NCI-H774 (cell line): ENCODE results near the gene DLGAP1.

Source experiments
- DNase-seq: peaks from one replicate; lab custom pipeline; 2025; lab: John Stamatoyannopoulos, UW

Gene DLGAP1

DNA sequence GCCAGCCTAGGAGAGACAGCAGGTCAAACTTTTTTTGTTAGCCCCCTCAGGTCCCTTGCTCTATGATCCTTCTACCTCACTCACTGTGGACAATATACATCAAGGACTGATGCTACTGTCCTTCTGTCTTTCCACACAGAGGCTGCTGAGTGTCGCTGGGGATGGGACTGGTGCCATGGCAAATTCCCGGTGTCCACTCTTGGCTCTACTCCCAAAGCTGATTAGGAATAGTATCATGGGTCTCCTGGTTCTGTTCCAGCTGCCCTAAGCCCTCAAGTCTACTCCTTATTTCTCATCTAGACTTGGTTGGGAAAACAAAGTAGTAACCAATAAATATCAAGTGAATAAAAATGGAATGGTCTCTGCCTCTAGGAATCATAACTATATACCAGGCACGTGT, 563.9 kb downstream of the DLGAP1 start:
- DNase-seq: no peak

DNA sequence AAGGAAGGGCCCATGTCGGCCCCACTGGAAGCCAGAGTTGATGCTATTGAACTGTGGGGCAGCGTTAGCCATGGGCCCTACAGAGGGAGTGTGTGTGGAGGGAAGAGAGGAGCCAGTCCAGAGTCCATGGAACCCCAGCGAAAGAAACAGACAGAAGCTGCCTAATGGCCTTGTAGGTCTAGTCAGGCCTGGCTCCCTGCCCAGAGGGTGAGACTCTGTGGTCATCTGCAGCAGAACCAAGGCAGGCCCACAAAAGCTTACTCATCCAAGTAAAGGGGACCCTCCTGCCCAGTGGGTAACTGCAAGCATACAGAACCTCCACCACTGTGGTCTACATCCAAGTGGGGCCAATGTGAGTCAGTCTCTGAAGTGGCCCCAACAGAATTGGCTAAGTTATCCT, 565.3 kb downstream of the DLGAP1 start:
- no peak for DNase-seq

DNA sequence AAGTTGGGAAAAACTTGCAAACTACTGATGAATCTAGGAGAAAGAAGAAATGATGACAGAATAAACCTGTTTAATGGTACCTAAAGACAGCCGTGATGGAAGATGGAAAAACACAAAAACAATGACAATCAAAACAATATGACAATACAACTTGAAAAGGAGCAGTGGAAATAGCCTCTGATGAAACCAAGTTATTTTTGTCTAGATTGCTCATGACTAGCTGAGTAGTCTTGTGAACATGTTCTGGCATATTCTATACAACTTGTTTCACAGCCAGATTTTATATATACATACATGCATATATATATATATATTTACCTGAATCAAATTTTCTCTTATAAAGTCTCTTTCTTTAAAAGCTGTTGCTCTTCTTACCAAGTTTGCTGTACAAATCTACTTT, 566.0 kb downstream of the DLGAP1 start:
- no peak for DNase-seq

GRCh38 chr18:3886575-3887322, 568.4 kb downstream of the DLGAP1 start:
- no peak for DNase-seq

GRCh38 chr18:3885209-3885792, 569.8 kb downstream of the DLGAP1 start:
- no peak for DNase-seq

GRCh38 chr18:3879836-3880120, 575.3 kb downstream of the DLGAP1 start:
- no peak for DNase-seq

DNA sequence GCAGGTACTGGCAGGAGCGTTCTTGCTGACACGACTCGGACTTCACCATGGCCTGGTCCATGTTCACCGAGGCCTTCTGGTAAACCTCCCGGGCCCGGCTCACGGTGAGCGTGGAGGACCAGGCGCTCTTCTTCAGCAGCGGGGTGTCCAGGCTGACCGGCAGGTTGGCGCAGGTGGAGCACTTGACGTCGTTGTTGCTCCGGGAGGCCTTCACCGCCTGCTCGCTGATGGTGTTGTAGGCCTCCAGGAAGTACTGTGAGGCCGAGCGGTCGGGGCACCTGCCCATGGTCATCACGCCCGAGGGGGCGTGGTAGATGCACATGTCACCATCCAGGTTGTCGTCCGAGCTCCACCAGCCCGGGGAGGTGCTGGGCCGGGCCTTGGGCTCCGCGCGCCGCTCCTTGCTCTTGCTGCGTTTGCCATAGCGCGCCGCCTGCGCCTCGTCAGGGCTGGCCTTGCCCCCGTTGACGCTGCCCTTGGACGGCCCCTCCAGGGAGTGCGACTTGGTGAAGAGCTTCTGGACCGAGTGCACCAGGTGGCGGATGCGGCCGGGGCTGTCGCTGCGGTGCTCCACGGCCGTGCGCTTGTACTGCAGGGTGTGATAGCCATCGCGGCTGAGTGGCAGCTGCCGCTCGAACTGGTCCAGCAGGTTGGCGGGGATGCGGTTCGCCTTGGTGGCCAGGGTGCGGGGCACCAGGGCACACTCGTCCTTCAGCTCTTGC, 575.8 kb downstream of the DLGAP1 start:
- DNase-seq: no peak

- DNase-seq: no peak
Observed at GRCh38 chr18:3878401-3878800, 576.7 kb downstream of the DLGAP1 start.

GRCh38 chr18:3877678-3878077, 577.4 kb downstream of the DLGAP1 start:
- DNase-seq: no peak

DNA sequence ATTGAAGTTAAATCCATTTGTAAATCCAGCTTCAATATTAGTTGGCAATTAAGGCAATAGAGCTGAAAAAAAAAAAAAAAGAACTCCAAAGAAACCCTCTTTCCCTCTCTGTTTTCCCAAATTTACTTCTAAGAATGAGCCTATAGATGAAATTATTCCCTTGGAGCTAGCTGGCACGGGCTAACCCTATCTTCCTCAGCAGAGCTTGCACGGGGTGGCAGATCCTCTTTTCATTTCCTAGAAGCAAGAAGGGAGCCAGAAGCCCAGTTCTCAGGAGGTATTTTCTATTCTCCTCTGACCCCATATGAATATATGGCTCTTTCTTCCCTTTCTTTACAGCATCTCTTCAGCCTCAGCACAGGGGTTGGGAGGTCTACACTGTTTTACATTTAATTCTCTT, 579.1 kb downstream of the DLGAP1 start:
- DNase-seq: no peak

- DNase-seq: no peak
Observed at GRCh38 chr18:3875376-3875775, 579.7 kb downstream of the DLGAP1 start.

DNA sequence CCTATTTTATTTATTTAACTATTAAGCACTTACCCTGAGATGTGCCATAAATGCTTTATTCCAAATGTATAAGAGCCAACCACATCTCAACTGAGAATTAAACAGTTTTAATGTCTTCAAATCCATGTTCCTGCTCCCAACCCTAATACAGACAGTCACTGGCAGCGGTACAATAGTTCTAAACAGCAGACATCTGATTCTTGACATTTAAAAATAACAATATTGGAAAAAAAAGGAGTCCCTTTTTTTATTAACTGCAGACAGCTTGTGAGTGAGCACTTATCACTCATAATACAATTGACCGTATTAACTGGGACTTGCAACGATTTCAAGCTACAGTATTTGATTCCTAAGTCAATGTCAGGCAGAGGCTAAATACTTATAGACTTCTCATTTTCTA, 580.5 kb downstream of the DLGAP1 start:
- no peak for DNase-seq

GRCh38 chr18:3874125-3874524, 581.0 kb downstream of the DLGAP1 start:
- DNase-seq: no peak

DNA sequence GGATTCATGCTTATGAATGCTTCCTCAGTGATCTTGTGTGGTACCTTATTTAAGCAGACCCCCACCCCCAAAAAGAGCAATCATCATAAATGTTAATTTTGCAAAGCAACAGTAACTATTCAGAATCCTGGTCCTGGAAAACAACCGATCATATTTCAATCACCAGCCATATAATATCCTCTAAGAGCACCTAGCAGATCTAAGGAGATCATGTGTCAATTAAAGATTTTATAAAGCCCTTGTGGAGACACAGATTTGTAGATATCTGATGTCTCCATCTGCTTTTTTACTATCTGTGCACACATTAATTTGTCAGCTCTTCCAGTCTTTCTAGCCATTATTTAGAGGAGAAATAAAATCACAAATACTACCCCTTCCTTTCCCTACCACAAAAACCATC, 581.4 kb downstream of the DLGAP1 start:
- no peak for DNase-seq

DNA sequence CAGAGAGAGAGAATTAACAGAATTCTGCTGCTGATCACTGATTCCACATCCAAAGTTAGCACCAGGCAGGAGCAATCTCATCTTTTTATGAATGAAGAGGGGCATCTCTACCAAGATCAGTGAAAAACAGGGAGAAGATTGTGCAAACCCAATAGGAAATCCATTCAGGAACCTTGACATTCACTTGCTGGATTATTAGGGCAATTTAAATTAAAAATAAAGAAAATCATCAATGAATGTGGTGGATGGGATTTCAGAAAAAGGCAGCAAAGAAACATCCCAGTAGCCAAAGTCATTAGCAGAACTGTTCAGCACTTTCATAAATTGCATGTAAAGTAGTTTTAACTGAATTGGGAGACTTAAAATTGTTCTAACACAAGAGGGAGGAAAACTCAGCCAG, 581.9 kb downstream of the DLGAP1 start:
- no peak for DNase-seq

GRCh38 chr18:3872641-3873040, 582.5 kb downstream of the DLGAP1 start:
- DNase-seq: no peak

- no peak for DNase-seq
Observed at GRCh38 chr18:3871687-3872086, 583.4 kb downstream of the DLGAP1 start.

DNA sequence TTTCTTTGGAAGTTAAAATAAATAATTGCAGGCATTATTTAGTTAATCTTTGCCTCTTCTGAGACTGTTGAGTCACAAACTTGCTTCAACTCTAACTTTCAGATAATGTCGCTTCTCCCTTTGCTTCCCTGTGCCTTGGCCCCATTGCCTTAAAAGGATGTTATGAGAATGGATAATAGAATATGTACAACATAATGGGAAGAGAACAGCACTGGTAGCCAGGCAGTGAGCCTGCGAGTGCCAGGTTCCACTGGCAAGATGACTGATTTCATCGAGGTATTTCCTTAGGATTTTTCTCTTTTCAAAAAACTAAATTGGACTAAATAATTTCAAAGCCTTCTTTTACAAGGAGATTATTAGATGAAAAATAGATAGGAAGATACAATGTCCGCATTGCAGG, 584.2 kb downstream of the DLGAP1 start:
- DNase-seq: no peak

DNA sequence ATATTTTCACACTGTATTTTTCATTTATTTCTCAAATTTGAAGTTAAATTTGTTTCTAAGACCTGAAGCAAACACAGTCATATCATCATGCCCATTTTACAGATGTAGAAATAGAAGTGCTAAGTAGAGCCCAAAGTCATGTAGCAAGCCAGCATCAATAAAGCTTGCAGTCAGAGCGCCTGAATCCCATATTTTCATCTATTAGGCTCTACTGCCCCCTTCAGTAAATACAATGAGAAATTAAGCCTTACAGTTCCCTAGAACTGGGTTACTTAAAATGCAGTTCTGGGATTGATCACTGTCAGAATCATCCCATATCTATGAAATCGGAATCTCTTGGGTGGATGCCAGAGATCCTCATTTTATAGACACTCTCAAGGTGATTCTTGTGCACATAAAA, 585.3 kb downstream of the DLGAP1 start:
- DNase-seq: peak; percentile 18

GRCh38 chr18:3867864-3868311, 587.2 kb downstream of the DLGAP1 start:
- no peak for DNase-seq

DNA sequence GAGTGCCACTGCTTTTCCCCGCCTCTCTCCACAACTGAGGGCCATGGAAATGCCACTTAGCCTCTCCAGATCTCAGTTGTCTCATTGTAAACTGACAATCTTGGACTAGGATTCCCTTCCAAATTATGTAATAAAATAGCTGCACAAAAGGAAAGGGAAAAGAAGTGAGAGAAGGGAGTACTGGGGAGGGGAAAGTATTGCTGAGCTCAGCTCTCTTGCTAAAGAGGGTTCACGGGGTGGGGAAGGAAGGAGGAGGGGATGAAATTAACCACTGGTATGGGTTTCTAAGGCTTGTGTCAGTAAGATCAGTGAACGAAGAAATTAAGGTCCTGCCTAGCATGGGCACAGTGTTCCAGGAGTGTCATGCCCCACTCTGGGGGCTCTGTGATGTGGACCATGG, 587.9 kb downstream of the DLGAP1 start:
- DNase-seq: no peak

- no peak for DNase-seq
Observed at GRCh38 chr18:3864669-3865298, 590.3 kb downstream of the DLGAP1 start.

DNA sequence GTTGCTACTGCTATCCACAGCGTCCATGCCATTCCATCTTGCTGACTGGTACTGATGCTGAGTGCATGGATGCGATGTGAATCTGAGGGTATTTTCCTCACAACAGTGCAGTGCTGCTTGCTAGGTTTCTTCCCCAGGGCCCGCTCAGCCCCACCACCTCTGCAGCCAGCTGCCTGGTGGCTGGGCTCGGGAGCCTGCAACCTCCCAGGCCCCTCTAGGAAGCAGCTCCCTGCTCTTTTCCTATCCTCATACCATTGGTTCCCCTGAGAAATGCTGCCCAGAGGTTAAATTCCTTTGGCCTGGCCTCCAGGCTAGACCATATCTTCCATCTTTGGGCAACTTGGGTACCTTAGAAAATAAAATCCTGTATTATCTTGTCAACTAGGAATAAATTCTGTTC, 591.5 kb downstream of the DLGAP1 start:
- DNase-seq: no peak
